H9 (cell line): ENCODE results near the gene UNC5C. TPM values are rescaled to one million over a fixed set of nuclear protein-coding genes. Genes with fewer than 3 reads are reported as not detected.
"Not testable (repeated sequence)": the region's sequence is repeated elsewhere in the genome, so short reads cannot be mapped to it uniquely, and the experiment has no call there.

ENCODE experiments used
- DNase-seq: peaks from one replicate; pipeline ENCODE4 v3.0.0-alpha.2; 2017
- H2AFZ ChIP-seq: one replicate; pipeline ENCODE4 v1.6.1; 2013; ENCODE audit warnings: mild to moderate bottlenecking, low read length, control low read depth, moderate library complexity
- H2AK5ac ChIP-seq: 2 replicates; pipeline ENCODE4 v1.6.1; 2013; ENCODE audit warnings: low read length, control low read depth, mixed read lengths; ENCODE audit not compliant: insufficient read length
- H2BK120ac ChIP-seq: one replicate; pipeline ENCODE4 v1.6.1; 2013; ENCODE audit warnings: low read depth, mild to moderate bottlenecking, low read length, control low read depth, inconsistent platforms; ENCODE audit not compliant: poor library complexity, severe bottlenecking
- H2BK12ac ChIP-seq: 2 replicates; pipeline ENCODE4 v1.6.1; 2013; ENCODE audit warnings: low read length, control low read depth, mixed read lengths, low read depth; ENCODE audit not compliant: insufficient read length
- H2BK15ac ChIP-seq: 2 replicates; pipeline ENCODE4 v1.6.1; 2013; ENCODE audit warnings: low read depth, low read length, control low read depth
- H2BK20ac ChIP-seq: one replicate; pipeline ENCODE4 v1.6.1; 2013; ENCODE audit warnings: low read depth, mild to moderate bottlenecking, low read length, control low read depth, inconsistent platforms; ENCODE audit not compliant: poor library complexity, severe bottlenecking
- H2BK5ac ChIP-seq: 2 replicates; pipeline ENCODE4 v1.6.1; 2013; ENCODE audit warnings: low read length, control low read depth, mixed read lengths; ENCODE audit not compliant: insufficient read length
- H3K14ac ChIP-seq: 2 replicates; pipeline ENCODE4 v1.6.1; 2013; ENCODE audit warnings: low read length, control low read depth; ENCODE audit not compliant: insufficient read depth
- H3K18ac ChIP-seq: 2 replicates; pipeline ENCODE4 v1.6.1; 2013; ENCODE audit warnings: low read depth, mild to moderate bottlenecking, mixed read lengths, low read length, control low read depth; ENCODE audit not compliant: insufficient read length
- H3K23ac ChIP-seq: 2 replicates; pipeline ENCODE4 v1.6.1; 2013; ENCODE audit warnings: low read length, control low read depth, mixed read lengths, low read depth; ENCODE audit not compliant: insufficient read length
- H3K23me2 ChIP-seq: 2 replicates; pipeline ENCODE4 v1.6.1; 2013; ENCODE audit warnings: low read depth, mild to moderate bottlenecking, mixed read lengths, low read length, control low read depth; ENCODE audit not compliant: insufficient read length, poor library complexity, severe bottlenecking
- H3K27ac ChIP-seq: 2 replicates; pipeline ENCODE4 v1.5.1; 2013; ENCODE audit warnings: low read length, control low read depth, mixed read lengths, low read depth; ENCODE audit not compliant: insufficient read length
- H3K27me3 ChIP-seq: 2 replicates; pipeline ENCODE4 v1.6.1; 2013; ENCODE audit warnings: low read length, control low read depth, inconsistent platforms; ENCODE audit not compliant: insufficient read depth
- H3K4ac ChIP-seq: 2 replicates; pipeline ENCODE4 v1.6.1; 2013; ENCODE audit warnings: low read depth, mild to moderate bottlenecking, control low read depth, inconsistent platforms, low read length, moderate library complexity
- H3K4me1 ChIP-seq: 2 replicates; pipeline ENCODE4 v1.6.1; 2013; ENCODE audit warnings: low read length, control low read depth, inconsistent platforms; ENCODE audit not compliant: insufficient read depth
- H3K4me2 ChIP-seq: 2 replicates; pipeline ENCODE4 v1.6.1; 2013; ENCODE audit warnings: low read length, control low read depth, mixed read lengths; ENCODE audit not compliant: insufficient read length, insufficient read depth
- H3K56ac ChIP-seq: 2 replicates; pipeline ENCODE4 v1.6.1; 2013; ENCODE audit warnings: low read depth, mild to moderate bottlenecking, mixed read lengths, low read length, control low read depth; ENCODE audit not compliant: insufficient read length
- H3K79me1 ChIP-seq: 2 replicates; pipeline ENCODE4 v1.6.1; 2013; ENCODE audit warnings: low read depth, mild to moderate bottlenecking, moderate library complexity, low read length, control low read depth, inconsistent platforms; ENCODE audit not compliant: insufficient read depth, poor library complexity, severe bottlenecking
- H3K79me2 ChIP-seq: 2 replicates; pipeline ENCODE4 v1.6.1; 2013; ENCODE audit warnings: low read length, control low read depth, inconsistent platforms; ENCODE audit not compliant: insufficient read depth
- H3K9ac ChIP-seq: 2 replicates; pipeline ENCODE4 v1.6.1; 2013; ENCODE audit warnings: low read length, control low read depth, mixed read lengths; ENCODE audit not compliant: insufficient read length; ENCODE audit errors: extremely low read depth
- H3K9me3 ChIP-seq: one replicate; pipeline ENCODE4 v1.6.1; 2013; ENCODE audit warnings: low read depth, low read length, inconsistent platforms; ENCODE audit not compliant: control insufficient read depth
- H3T11ph ChIP-seq: one replicate; pipeline ENCODE4 v1.6.1; 2013; ENCODE audit warnings: mild to moderate bottlenecking, low read length, control low read depth, inconsistent platforms
- H4K20me1 ChIP-seq: one replicate; pipeline ENCODE4 v1.6.1; 2013; ENCODE audit not compliant: control insufficient read depth, insufficient read length, insufficient read depth
- H4K5ac ChIP-seq: 2 replicates; pipeline ENCODE4 v1.6.1; 2013; ENCODE audit warnings: low read depth, mild to moderate bottlenecking, mixed read lengths, low read length, control low read depth; ENCODE audit not compliant: insufficient read length
- H4K8ac ChIP-seq: replicated peaks from 2 replicates; pipeline ENCODE4 v1.6.1; 2013; ENCODE audit warnings: low read length, control low read depth, mixed read lengths, low read depth; ENCODE audit not compliant: insufficient read length
- H4K91ac ChIP-seq: 2 replicates; pipeline ENCODE4 v1.6.1; 2013; ENCODE audit warnings: low read depth, mild to moderate bottlenecking, moderate library complexity, mixed read lengths, low read length, control low read depth; ENCODE audit not compliant: insufficient read length
- H3K27ac Mint-ChIP-seq, 3 experiments: 2 replicates in 2 of 3; 3 replicates in 1 of 3; pipeline ENCODE4 v1.8.0; 2020 to 2021; ENCODE audit warnings: mixed read lengths in 3 of 3, mild to moderate bottlenecking in 1 of 3, moderate library complexity in 1 of 3
- H3K27me3 Mint-ChIP-seq: 2 replicates; pipeline ENCODE4 v1.8.0; 2021; ENCODE audit warnings: low read depth, mild to moderate bottlenecking, moderate library complexity, mixed read lengths
- H3K36me3 Mint-ChIP-seq, 3 experiments: 2 replicates in 2 of 3; 3 replicates in 1 of 3; pipeline ENCODE4 v1.8.0; 2020 to 2021; ENCODE audit warnings: low read depth in 3 of 3, mixed read lengths in 3 of 3; ENCODE audit not compliant: insufficient read depth in 1 of 3
- H3K4me1 Mint-ChIP-seq, 2 experiments: 2 replicates each; pipeline ENCODE4 v1.8.0; 2020; ENCODE audit warnings: mixed read lengths in 2 of 2
- H3K4me3 Mint-ChIP-seq, 2 experiments: 2 replicates in 1 of 2; 3 replicates in 1 of 2; pipeline ENCODE4 v1.8.0; 2020 to 2021; ENCODE audit warnings: mild to moderate bottlenecking in 2 of 2, mixed read lengths in 2 of 2, moderate library complexity in 1 of 2
- H3K9me3 Mint-ChIP-seq, 2 experiments: 2 replicates in 1 of 2; 3 replicates in 1 of 2; pipeline ENCODE4 v1.8.0; 2020; ENCODE audit warnings: mild to moderate bottlenecking in 2 of 2, mixed read lengths in 2 of 2, moderate library complexity in 1 of 2
- WGBS: extraction: QIAGEN DNeasy Blood & Tissue Kit; methylation state at CpG from one replicate; pipeline ENCODE4 v1.1.7; 2013; ENCODE audit warnings: missing lambda C conversion rate, low lambda C conversion rate, mixed read lengths; ENCODE audit not compliant: insufficient read length; ENCODE audit errors: extremely low coverage; 5-methylcytosine and 5-hydroxymethylcytosine counted together
- total RNA-seq: library from RNA; stranded (reverse); gene quantifications from 2 replicates; pipeline ENCODE4 v1.2.1, GENCODE V29; 2021

The UNC5C gene
- total RNA-seq, 1 experiment from 2014 or later: not detected

- not testable (repeated sequence) for H3K27ac ChIP-seq, H3K79me1 ChIP-seq, H3T11ph ChIP-seq, H2AFZ ChIP-seq, H3K4me2 ChIP-seq, H2BK20ac ChIP-seq, H2BK120ac ChIP-seq, H4K5ac ChIP-seq, DNase-seq, H4K8ac ChIP-seq, H3K27me3 ChIP-seq, H4K91ac ChIP-seq, H3K36me3 Mint-ChIP-seq, H2BK15ac ChIP-seq, H3K4me1 Mint-ChIP-seq, H3K9ac ChIP-seq, H3K27ac Mint-ChIP-seq, H3K18ac ChIP-seq, H3K27me3 Mint-ChIP-seq, H3K14ac ChIP-seq, H3K79me2 ChIP-seq, H3K56ac ChIP-seq, H3K4me3 Mint-ChIP-seq, H2BK5ac ChIP-seq, H4K20me1 ChIP-seq, H2AK5ac ChIP-seq, H3K4me1 ChIP-seq, H3K23me2 ChIP-seq, H3K9me3 ChIP-seq, H3K4ac ChIP-seq, H3K23ac ChIP-seq, H2BK12ac ChIP-seq
- no CpG with 5 or more reads among the region's 4 CpGs for WGBS
- peaks cover 20 to 21% of the 10 kb centered on the region in 2 experiments for H3K9me3 Mint-ChIP-seq
These were observed 414.8 kb downstream of the UNC5C start for GRCh38 chr4:95134016-95134415.
